Heart left ventricle (tissue), 13 donors: ENCODE results near the gene BCL11A.
A peak's percentile ranks its signal among the peaks of the same experiment; 100 is the strongest.

Experiments used
- POLR2A ChIP-seq, 2 donors: fragments of 450-650 bp; IDR thresholded peaks; one replicate each; pipeline ENCODE4 v1.6.1; 2017; ENCODE audit warnings: antibody characterized with exemption in 2 of 2, mild to moderate bottlenecking in 2 of 2, moderate library complexity in 2 of 2
- TF ChIP-seq, protein P1 (sequence below), 12 donors: fragments of 200-600 bp; sonication (generic) in 4 of 12; IDR thresholded peaks; one replicate each; pipeline versions ENCODE4 v1.5.0 to v1.8.0; 2018 to 2022; ENCODE audit warnings: antibody characterized with exemption in 12 of 12, mild to moderate bottlenecking in 5 of 12
- donor health status: ischemic (EF 13 %, LVEDD 7.1; RV severe dilation, severe dysfunction).
- donor health status: DM: no; HTN: yes; CAD: no.
- donor health status: DM: no; HTN: no; CAD: no.
- donor health status: ischemic (EF 25% LVEDD 6.9; RV normal size, moderate dysfunction).
- donor health status: ischemic (EF 25% LVEDD 5.7; RV mildly dilated, moderate dysfunction).
- donor health status: ischemic (EF 35%, LVEDD 5.7; RV mildly dilated, moderate dysfunction).
- donor health status: nonischemic (EF 11% LVEDD 7.7; RV severe dilation, severe dysfunction).
- donor health status: DM: yes; HTN: yes; CAD: no.
- donor health status: PGD.
- donor health status: ischemic (EF 29% LVEDD 5.4; RV normal size, mild dysfunction).
- donor health status: nonischemic (EF 23%, LVEDD 6.1; RV moderate dilation, normal function).

DNA sequence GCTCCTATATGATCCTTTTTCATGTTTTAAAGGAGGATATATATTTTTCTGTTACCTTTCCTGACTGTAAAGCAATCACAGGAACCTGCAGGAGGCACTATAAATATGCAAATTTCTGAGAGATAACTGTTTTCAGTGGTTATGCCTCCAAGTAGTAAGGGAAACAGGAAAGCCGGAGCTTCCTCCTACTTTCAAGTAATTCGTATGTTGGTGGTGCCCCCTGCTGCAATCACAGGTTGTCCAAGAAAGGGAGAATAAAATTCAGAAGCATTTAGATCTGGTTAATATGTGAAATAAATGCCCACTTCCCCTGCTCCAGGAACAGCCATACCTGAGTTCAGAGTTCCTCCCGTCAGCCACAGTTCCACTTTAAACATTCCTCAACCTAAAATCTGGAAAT, 12.0 kb upstream of the BCL11A start:
- TF ChIP-seq, protein P1, sequence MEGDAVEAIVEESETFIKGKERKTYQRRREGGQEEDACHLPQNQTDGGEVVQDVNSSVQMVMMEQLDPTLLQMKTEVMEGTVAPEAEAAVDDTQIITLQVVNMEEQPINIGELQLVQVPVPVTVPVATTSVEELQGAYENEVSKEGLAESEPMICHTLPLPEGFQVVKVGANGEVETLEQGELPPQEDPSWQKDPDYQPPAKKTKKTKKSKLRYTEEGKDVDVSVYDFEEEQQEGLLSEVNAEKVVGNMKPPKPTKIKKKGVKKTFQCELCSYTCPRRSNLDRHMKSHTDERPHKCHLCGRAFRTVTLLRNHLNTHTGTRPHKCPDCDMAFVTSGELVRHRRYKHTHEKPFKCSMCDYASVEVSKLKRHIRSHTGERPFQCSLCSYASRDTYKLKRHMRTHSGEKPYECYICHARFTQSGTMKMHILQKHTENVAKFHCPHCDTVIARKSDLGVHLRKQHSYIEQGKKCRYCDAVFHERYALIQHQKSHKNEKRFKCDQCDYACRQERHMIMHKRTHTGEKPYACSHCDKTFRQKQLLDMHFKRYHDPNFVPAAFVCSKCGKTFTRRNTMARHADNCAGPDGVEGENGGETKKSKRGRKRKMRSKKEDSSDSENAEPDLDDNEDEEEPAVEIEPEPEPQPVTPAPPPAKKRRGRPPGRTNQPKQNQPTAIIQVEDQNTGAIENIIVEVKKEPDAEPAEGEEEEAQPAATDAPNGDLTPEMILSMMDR (IDR thresholded peaks at IDR 0.05), result peak in 9 of 12 donors; percentile 15 to 36 (median 21)
- no peak for TF ChIP-seq POLR2A (IDR thresholded peaks at IDR 0.05)
